Posterior cingulate gyrus (tissue), 11 donors: ENCODE measurements around the gene PAX5.

ENCODE experiments used
- DNase-seq, 10 donors: peaks; one replicate each; pipeline versions ENCODE4 v3.0.0 to v3.0.0-alpha.2; 2020 to 2021; ENCODE audit warnings: mixed read lengths in 3 of 10
- intact Hi-C: fragments of 100-400 bp; cut with DNase I; formaldehyde crosslinking; loops from one replicate; pipeline ENCODE4 v1.15.1; 2023

The PAX5 gene

GRCh38 chr9:36798350-36799065 lies 235.6 kb downstream of the PAX5 start:
- DNase-seq: peak in 2 of 10 donors; percentile 54 to 90
- intact Hi-C loops: loop anchor here (5.0 to 10.0 kb wide), 2 partner anchors 196 to 464 kb away; no protein-coding TSS in a partner anchor

GRCh38 chr9:36797471-36798220 lies 236.4 kb downstream of the PAX5 start:
- intact Hi-C loops: loop anchor here (5.0 to 10.0 kb wide), 2 partner anchors 197 to 465 kb away; no protein-coding TSS in a partner anchor
- no peak for DNase-seq

DNA sequence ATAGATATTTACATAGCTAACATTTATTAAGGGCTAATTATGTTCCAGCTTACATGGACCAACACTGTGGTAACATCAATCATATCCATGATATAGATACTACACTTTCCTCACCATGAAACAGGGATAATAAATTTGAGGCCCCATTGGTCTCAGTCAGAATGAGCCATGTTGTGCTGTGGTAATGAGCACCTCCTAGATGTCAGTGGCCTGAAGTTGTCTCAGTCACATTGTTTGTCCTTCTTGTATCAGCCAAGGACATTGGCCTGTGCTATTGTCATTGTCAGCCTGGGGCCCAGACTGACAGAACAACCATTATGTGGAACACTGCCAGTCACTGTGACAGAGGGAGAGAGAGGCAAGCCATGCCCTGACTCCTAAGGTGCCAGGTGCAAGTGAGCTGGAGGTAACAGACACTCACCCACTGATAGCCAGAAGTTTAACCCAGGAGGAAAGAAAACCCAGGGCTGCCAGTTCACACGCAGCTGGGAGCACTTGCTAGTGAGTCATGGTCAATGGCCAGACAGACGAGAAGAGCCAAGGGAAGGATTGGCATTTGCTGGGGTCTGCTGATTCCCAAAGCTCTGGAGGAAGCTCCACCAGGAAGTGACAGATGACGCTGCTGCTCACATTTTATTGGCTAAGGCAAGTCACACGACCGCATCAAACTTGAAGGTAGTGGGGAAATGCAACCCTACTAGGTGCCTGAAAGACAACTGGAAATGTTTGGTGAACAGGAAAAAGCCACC lies 237.2 kb downstream of the PAX5 start:
- no peak for DNase-seq

DNA sequence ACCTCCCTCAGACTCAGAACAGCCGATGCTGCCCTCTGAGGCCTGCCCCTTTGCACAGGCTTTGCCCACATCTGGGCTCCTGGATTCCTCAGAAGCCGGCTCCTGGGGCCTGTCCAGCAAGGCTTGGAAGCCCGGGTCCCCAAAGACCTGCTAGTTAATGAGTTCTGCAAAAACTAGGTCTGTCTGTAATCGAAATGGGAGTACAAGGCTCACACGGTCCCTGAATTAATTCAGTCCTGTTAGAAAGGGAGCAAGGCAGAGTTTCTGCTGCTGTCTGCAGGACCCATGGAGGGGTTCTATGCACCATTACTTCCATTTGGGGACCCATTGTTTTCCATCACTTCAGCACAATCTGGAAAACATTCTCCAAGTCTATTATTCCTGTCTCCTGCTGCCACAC lies 239.6 kb downstream of the PAX5 start:
- intact Hi-C loops: loop anchor here (10.0 kb wide), 1 partner anchor 200 kb away; no protein-coding TSS in a partner anchor
- no peak for DNase-seq

More for the DNA sequence above, 237.2 kb downstream of the PAX5 start:
- intact Hi-C loops: loop anchor here (5.0 to 10.0 kb wide), 2 partner anchors 198 to 465 kb away; no protein-coding TSS in a partner anchor

DNA sequence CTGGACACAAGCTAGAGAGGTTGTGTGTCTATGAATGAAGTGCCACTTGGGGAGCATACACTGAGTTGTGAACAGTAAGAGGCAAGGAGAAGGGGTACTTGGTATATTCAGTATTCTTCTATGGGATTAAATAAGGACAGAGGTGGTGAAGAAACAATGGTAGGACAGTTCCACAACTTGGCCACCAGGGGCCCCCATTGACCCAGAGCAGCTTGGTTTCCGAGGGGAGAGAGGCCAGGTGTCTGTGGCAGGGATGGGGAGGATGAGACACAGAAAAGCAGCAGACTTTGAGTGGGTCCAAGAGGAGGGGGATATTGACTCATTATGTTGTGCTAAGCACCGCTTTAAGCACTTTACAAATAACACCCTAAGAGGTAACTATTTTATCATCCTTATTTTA lies 240.8 kb downstream of the PAX5 start:
- intact Hi-C loops: loop anchor here (10.0 kb wide), 1 partner anchor 202 kb away; no protein-coding TSS in a partner anchor
- DNase-seq: no peak

DNA sequence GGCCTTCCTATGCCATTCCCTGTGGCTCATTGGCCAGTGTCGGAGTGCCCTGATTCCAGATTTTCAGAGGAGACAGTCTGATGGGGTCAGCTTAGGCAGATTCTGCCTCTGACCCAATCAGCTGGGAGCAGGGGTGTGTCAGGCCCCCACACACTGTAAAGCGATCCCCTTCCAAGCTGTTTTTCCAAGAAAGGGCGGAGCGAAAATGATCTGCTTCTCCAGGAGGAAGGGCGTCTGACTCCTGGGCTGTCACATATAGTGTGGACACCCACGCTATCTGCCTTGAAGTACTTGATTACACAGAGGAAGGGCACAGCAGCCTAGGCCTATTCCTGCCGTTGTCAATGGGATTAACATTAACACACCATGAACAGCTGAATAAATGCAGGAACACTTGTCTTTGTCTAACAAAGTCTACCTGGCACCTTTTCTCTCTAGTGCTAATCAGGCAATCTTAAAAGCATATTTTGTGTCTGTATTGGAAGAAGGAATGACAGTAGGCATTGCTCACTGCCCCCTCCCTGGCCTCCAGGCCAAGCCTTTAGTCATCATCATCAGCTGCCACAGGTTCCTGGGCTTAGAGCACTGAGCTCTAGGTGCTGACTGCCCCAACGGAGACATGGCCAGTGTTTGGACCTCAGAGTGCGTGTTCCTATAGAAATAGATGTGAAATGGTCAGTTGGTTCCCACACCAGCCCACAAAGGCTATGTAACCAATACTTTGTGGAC lies 242.7 kb downstream of the PAX5 start:
- intact Hi-C loops: loop anchor here (10.0 kb wide), 1 partner anchor 203 kb away; no protein-coding TSS in a partner anchor
- no peak for DNase-seq

DNA sequence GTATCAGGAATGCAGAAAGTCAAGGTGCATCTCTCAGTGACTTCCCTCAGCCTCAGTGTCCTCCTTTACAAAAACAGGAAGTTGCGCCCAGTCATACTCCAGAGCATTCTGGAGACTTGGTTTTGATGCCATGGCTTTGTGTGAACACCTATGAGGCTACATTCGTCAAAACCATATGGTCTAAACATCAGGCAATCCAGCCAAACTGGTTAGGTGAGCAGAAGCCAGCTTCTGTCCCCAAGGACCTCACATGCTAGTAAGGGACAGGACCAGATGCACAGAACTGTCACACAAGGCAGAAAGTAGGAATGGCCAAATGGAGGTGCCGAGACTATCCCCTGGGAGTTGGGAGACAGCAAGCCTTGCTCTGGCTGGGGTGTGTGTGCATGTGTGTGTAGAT lies 244.2 kb downstream of the PAX5 start:
- DNase-seq: no peak
- intact Hi-C loops: loop anchor here (10.0 kb wide), 1 partner anchor 205 kb away; no protein-coding TSS in a partner anchor

- intact Hi-C loops: no loop called here
- no peak for DNase-seq
These were observed 245.5 kb downstream of the PAX5 start for GRCh38 chr9:36788534-36788933.

GRCh38 chr9:36787709-36788108 lies 246.4 kb downstream of the PAX5 start:
- DNase-seq: no peak
- intact Hi-C loops: no loop called here
